H1 (cell line): ENCODE measurements around the gene TMEM235.

Source experiments
- CTCF ChIP-seq, 3 experiments: IDR thresholded peaks; 1 replicate in 2 of 3; 2 replicates in 1 of 3; pipeline versions ENCODE4 v1.5.1 to v1.6.1; 2011; ENCODE audit warnings: low read length in 3 of 3, mild to moderate bottlenecking in 3 of 3, inconsistent platforms in 2 of 3, low read depth in 1 of 3, moderate library complexity in 1 of 3; ENCODE audit not compliant: insufficient read depth in 1 of 3; ENCODE audit errors: control extremely low read depth in 1 of 3
- EZH2 ChIP-seq: fragments of 200-600 bp; sonication (generic); IDR thresholded peaks from 2 replicates; pipeline ENCODE4 v1.7.1; 2012; ENCODE audit warnings: low read depth, mild to moderate bottlenecking, moderate library complexity, low read length, inconsistent platforms; ENCODE audit not compliant: severe bottlenecking
- MAX ChIP-seq: IDR thresholded peaks from 2 replicates; pipeline ENCODE4 v1.6.1; 2012; ENCODE audit warnings: inconsistent platforms
- POLR2AphosphoS5 ChIP-seq: IDR thresholded peaks from 2 replicates; pipeline ENCODE4 v1.6.1; 2011; ENCODE audit warnings: low read depth, low read length
- SUZ12 ChIP-seq: fragments of 200-600 bp; sonication (generic); IDR thresholded peaks from 2 replicates; pipeline ENCODE4 v1.6.1; 2012; ENCODE audit warnings: mild to moderate bottlenecking, inconsistent platforms, low read length, moderate library complexity, mixed read lengths
- TAF1 ChIP-seq: IDR thresholded peaks from 2 replicates; pipeline ENCODE4 v1.6.1; 2011; ENCODE audit warnings: mild to moderate bottlenecking, low read depth, low read length
- ZNF274 ChIP-seq: IDR thresholded peaks from 2 replicates; pipeline ENCODE4 v1.7.0; 2012; ENCODE audit warnings: low read length, borderline replicate concordance; ENCODE audit errors: extremely low read depth

- TF ChIP-seq CTCF (IDR thresholded peaks at IDR 0.05; ENCODE audit: control extremely low read depth in 1 of 3, insufficient read depth in 1 of 3, low read depth in 1 of 3, low read length in 3 of 3) (no peak), SUZ12 (no peak), ZNF274 (no peak), MAX (no peak), EZH2 (no peak), TAF1 (no peak), POLR2AphosphoS5 (no peak)
These were observed 31.8 kb downstream of the TMEM235 start for GRCh38 chr17:78263063-78263735.
